ENCODE measurements around the gene ZCRB1. TPM values are rescaled to one million over a fixed set of nuclear protein-coding genes. Genes with fewer than 3 reads are reported as not detected.

The ZCRB1 gene
- total and polyA plus RNA-seq, 2 of the 4 experiments (the other 2 are of a cell fraction): 19.7 to 28.1 TPM

DNA sequence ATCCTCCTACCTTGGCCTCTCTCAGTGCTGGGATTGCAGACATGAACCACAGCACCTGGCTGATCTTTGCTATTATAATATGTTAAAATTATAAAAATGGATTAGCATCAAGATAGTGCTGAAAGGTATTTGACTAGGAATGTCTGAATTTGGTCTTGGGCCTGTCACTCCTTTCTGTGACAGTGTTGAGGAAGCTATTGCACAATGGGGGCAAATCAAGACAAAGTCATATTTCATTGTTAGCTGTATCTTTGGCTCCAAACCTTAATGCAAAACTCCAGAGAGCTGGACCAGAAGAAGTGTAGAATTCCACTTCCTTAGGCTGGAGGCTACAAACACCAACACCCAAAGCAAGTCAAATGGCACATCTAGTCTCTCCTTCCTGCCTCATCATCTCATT lies 42.2 kb downstream of the ZCRB1 start:
- ATAC-seq (ENCODE audit: low read depth) (no peak), DNase-seq (no peak)
- Histone ChIP-seq H3K4ac (ENCODE audit: low read depth, low read length) (no peak overlapping the region), H2BK20ac (ENCODE audit: low read depth, low read length) (no peak overlapping the region), H3K9ac (ENCODE audit: low read depth, low read length) (no peak overlapping the region), H3K36me3 (ENCODE audit: control insufficient read depth, insufficient read depth, low read length) (no peaks in the 10 kb centered on the region), H3K56ac (ENCODE audit: extremely low read depth, insufficient read depth, low read length) (no peak overlapping the region), H2BK5ac (ENCODE audit: low read depth, low read length, poor library complexity, severe bottlenecking) (no peak overlapping the region), H2AK9ac (replicated peaks; ENCODE audit: low read depth, low read length, poor library complexity) (no peak overlapping the region), H4K20me1 (ENCODE audit: insufficient read depth, low read length) (no peaks in the 10 kb centered on the region), H3K23ac (ENCODE audit: low read depth, low read length) (no peak overlapping the region), H3K9me3 (ENCODE audit: control insufficient read depth, insufficient read depth, low read length) (no peaks in the 10 kb centered on the region), H3K27me3 (ENCODE audit: control insufficient read depth, insufficient read depth, low read length) (peaks cover 3% of the 10 kb centered on the region), H2BK120ac (ENCODE audit: low read depth, low read length) (no peak overlapping the region), H2BK15ac (ENCODE audit: low read depth, low read length) (no peak overlapping the region), H4K5ac (ENCODE audit: low read depth, low read length) (no peak overlapping the region), H4K8ac (ENCODE audit: low read depth in 2 of 2, low read length in 2 of 2) (no peak overlapping the region), H2AFZ (replicated peaks; ENCODE audit: low read length, poor library complexity) (no peak overlapping the region), H3K9me1 (ENCODE audit: insufficient read depth, low read length) (no peaks in the 10 kb centered on the region), H3K4me3 (ENCODE audit: insufficient read depth, low read depth, low read length) (no peak overlapping the region), H4K91ac (ENCODE audit: insufficient read depth, low read depth, low read length) (no peak overlapping the region), H3K27ac (ENCODE audit: insufficient read depth, low read length) (no peak overlapping the region), H3K79me1 (ENCODE audit: low read depth in 1 of 2, low read length in 2 of 2) (no peaks in the 10 kb centered on the region), H3K4me2 (ENCODE audit: low read depth, low read length) (no peak overlapping the region), H2AK5ac (ENCODE audit: low read depth, low read length) (no peak overlapping the region), H3K14ac (replicated peaks; ENCODE audit: low read depth, low read length) (no peak overlapping the region), H3K4me1 (ENCODE audit: control insufficient read depth, insufficient read depth, low read length) (no peaks in the 10 kb centered on the region), H3K18ac (ENCODE audit: low read depth, low read length) (no peak overlapping the region)
- BruUV-seq (replicated peaks): no TSS peak
- dilution Hi-C loops (cut with HindIII; ENCODE audit: low sequenced_read_pairs, unreplicated experiment) (no loop called here), intact Hi-C loops (cut with micrococcal nuclease) (no loop called here), in situ Hi-C loops (cut with MboI; ENCODE audit: low sequenced_read_pairs) (no loop called here)
- POLR2A ChIA-PET (ENCODE audit: unreplicated experiment): no interaction called here
- CTCF ChIA-PET: no interaction called here
- TF ChIP-seq CEBPB (IDR thresholded peaks at IDR 0.05; ENCODE audit: low read depth, low read length) (peak; percentile 60), MAZ (IDR thresholded peaks at IDR 0.05; ENCODE audit: borderline replicate concordance, low read depth, low read length) (no peak)

All from IMR-90 (cell line).